H1 (cell line): ENCODE measurements around the gene ANK2. TPM values are rescaled to one million over a fixed set of nuclear protein-coding genes. Genes with fewer than 3 reads are reported as not detected.

Source experiments
- CTCF ChIA-PET: fragments of 300-600 bp; sonication (Branson Sonifier 250); formaldehyde crosslinking; loops from one replicate; lab custom pipeline; 2021; ENCODE audit not compliant: partially characterized antibody; lab: Charles Lee
- POLR2A ChIA-PET: fragments of 300-600 bp; sonication (Branson Sonifier 250); formaldehyde crosslinking; loops from one replicate; lab custom pipeline; 2021; ENCODE audit warnings: inconsistent platforms; ENCODE audit not compliant: partially characterized antibody; lab: Charles Lee
- DNase-seq, 2 experiments: peaks; one replicate each; pipeline versions ENCODE4 v3.0.0 to v3.0.0-alpha.2; 2010 to 2022; ENCODE audit warnings: low spot score in 2 of 2, low read depth in 1 of 2, mixed read lengths in 1 of 2
- FAIRE-seq: peaks from 2 replicates; lab custom pipeline; 2011; peaks lifted over from hg19 to GRCh38; lab: Jason Lieb, UNC
- H2AFZ ChIP-seq: 2 replicates; pipeline ENCODE4 v1.8.1; 2012; ENCODE audit warnings: low read length, inconsistent platforms
- H2AK5ac ChIP-seq: 2 replicates; pipeline ENCODE4 v1.6.1; 2013; ENCODE audit warnings: low read depth, low read length
- H2BK120ac ChIP-seq: replicated peaks from 2 replicates; pipeline ENCODE3; 2013; ENCODE audit warnings: low read depth, low read length, inconsistent platforms
- H2BK12ac ChIP-seq: 2 replicates; pipeline ENCODE4 v1.6.1; 2013; ENCODE audit warnings: low read depth, low read length
- H2BK15ac ChIP-seq: 2 replicates; pipeline ENCODE4 v1.6.1; 2013; ENCODE audit warnings: low read length
- H2BK20ac ChIP-seq: 2 replicates; pipeline ENCODE4 v1.6.1; 2013; ENCODE audit warnings: low read length
- H2BK5ac ChIP-seq: 2 replicates; pipeline ENCODE4 v1.6.1; 2013; ENCODE audit warnings: low read depth, low read length
- H3K14ac ChIP-seq: 2 replicates; pipeline ENCODE4 v1.6.1; 2013; ENCODE audit warnings: inconsistent platforms; ENCODE audit not compliant: insufficient read length
- H3K18ac ChIP-seq: 2 replicates; pipeline ENCODE4 v1.6.1; 2013; ENCODE audit warnings: low read length; ENCODE audit errors: extremely low read depth
- H3K23ac ChIP-seq: 2 replicates; pipeline ENCODE4 v1.6.1; 2013; ENCODE audit warnings: inconsistent platforms; ENCODE audit not compliant: insufficient read length
- H3K23me2 ChIP-seq: 2 replicates; pipeline ENCODE4 v1.6.1; 2013; ENCODE audit warnings: low read depth, low read length
- H3K27ac ChIP-seq: 2 replicates; pipeline ENCODE4 v1.6.1; 2011; ENCODE audit warnings: low read depth, low read length, inconsistent platforms
- H3K27me3 ChIP-seq, 4 experiments: replicated peaks in 1 of 4; 1 replicate in 1 of 4; 2 replicates in 3 of 4; pipeline versions ENCODE4 v1.6.1 to v1.8.1; 2011 to 2013; ENCODE audit warnings: low read length in 3 of 4, mild to moderate bottlenecking in 3 of 4, inconsistent platforms in 2 of 4, mixed read lengths in 2 of 4, moderate library complexity in 1 of 4; ENCODE audit not compliant: control insufficient read depth in 3 of 4, insufficient read depth in 3 of 4; ENCODE audit errors: extremely low read depth in 1 of 4
- H3K36me3 ChIP-seq, 4 experiments: 2 replicates each; pipeline versions ENCODE4 v1.6.1 to v1.8.1; 2011 to 2013; ENCODE audit warnings: mild to moderate bottlenecking in 4 of 4, low read length in 3 of 4, moderate library complexity in 2 of 4, control low read depth in 1 of 4, inconsistent platforms in 1 of 4; ENCODE audit not compliant: insufficient read depth in 4 of 4, control insufficient read depth in 2 of 4
- H3K4ac ChIP-seq: replicated peaks from 2 replicates; pipeline ENCODE3; 2013; ENCODE audit warnings: low read length, low read depth, mixed read lengths, inconsistent platforms; ENCODE audit not compliant: insufficient read length
- H3K4me1 ChIP-seq, 4 experiments: replicated peaks in 1 of 4; 1 replicate in 1 of 4; 2 replicates in 3 of 4; pipeline versions ENCODE4 v1.6.1 to v1.8.1; 2011 to 2013; ENCODE audit warnings: low read length in 3 of 4, inconsistent platforms in 2 of 4, mixed read lengths in 1 of 4; ENCODE audit not compliant: insufficient read depth in 4 of 4, control insufficient read depth in 3 of 4
- H3K4me2 ChIP-seq, 2 experiments: 2 replicates each; pipeline versions ENCODE4 v1.6.1 to v1.8.1; 2011 to 2013; ENCODE audit warnings: low read depth in 2 of 2, low read length in 2 of 2, control low read depth in 1 of 2, inconsistent platforms in 1 of 2, mild to moderate bottlenecking in 1 of 2; ENCODE audit not compliant: insufficient read depth in 1 of 2
- H3K4me3 ChIP-seq, 4 experiments: fragments of 200-600, 300-600 bp in 1 of 4; sonication (generic), shearing (Covaris generic), sonication (Bioruptor Twin) in 1 of 4; 2 replicates each; pipeline versions ENCODE4 v1.5.1 to v1.8.1; 2011 to 2016; ENCODE audit warnings: low read length in 4 of 4, low read depth in 3 of 4, control low read depth in 2 of 4, inconsistent platforms in 2 of 4, mild to moderate bottlenecking in 2 of 4, mixed read lengths in 1 of 4, moderate library complexity in 1 of 4; ENCODE audit not compliant: insufficient read depth in 2 of 4; ENCODE audit errors: extremely low read depth in 1 of 4
- H3K56ac ChIP-seq: replicated peaks from 2 replicates; pipeline ENCODE3; 2013; ENCODE audit warnings: low read depth, mild to moderate bottlenecking, mixed read lengths, low read length, inconsistent platforms; ENCODE audit not compliant: insufficient read length
- H3K79me1 ChIP-seq: 2 replicates; pipeline ENCODE4 v1.6.1; 2013; ENCODE audit warnings: low read depth, low read length, control low read depth
- H3K79me2 ChIP-seq, 2 experiments: 2 replicates each; pipeline versions ENCODE4 v1.6.1 to v1.8.1; 2012 to 2013; ENCODE audit warnings: low read length in 2 of 2, mild to moderate bottlenecking in 2 of 2, inconsistent platforms in 1 of 2; ENCODE audit not compliant: insufficient read depth in 2 of 2, control insufficient read depth in 1 of 2
- H3K9ac ChIP-seq, 4 experiments: replicated peaks in 1 of 4; 1 replicate in 1 of 4; 2 replicates in 3 of 4; pipeline versions ENCODE4 v1.6.1 to v1.8.1; 2011 to 2013; ENCODE audit warnings: low read depth in 3 of 4, low read length in 3 of 4, control low read depth in 2 of 4, mild to moderate bottlenecking in 2 of 4, moderate library complexity in 2 of 4, inconsistent platforms in 1 of 4; ENCODE audit errors: extremely low read depth in 1 of 4
- H3K9me3 ChIP-seq, 2 experiments: 2 replicates each; pipeline versions ENCODE4 v1.6.1 to v1.8.1; 2012 to 2013; ENCODE audit warnings: mild to moderate bottlenecking in 2 of 2, moderate library complexity in 2 of 2, control low read depth in 1 of 2, inconsistent platforms in 1 of 2, low read depth in 1 of 2, low read length in 1 of 2, mixed read lengths in 1 of 2; ENCODE audit not compliant: insufficient read depth in 2 of 2
- H4K20me1 ChIP-seq, 2 experiments: replicated peaks in 1 of 2; 2 replicates each; pipeline versions ENCODE3 to v1.8.1; 2011 to 2013; ENCODE audit warnings: inconsistent platforms in 2 of 2, low read length in 2 of 2, mild to moderate bottlenecking in 1 of 2; ENCODE audit not compliant: insufficient read depth in 2 of 2, control insufficient read depth in 1 of 2
- H4K5ac ChIP-seq: 2 replicates; pipeline ENCODE4 v1.6.1; 2013; ENCODE audit warnings: low read length, low read depth, mixed read lengths, inconsistent platforms; ENCODE audit not compliant: insufficient read length
- H4K8ac ChIP-seq: 2 replicates; pipeline ENCODE4 v1.8.0; 2013; ENCODE audit warnings: mild to moderate bottlenecking, moderate library complexity, low read length, inconsistent platforms; ENCODE audit not compliant: insufficient read depth; ENCODE audit errors: extremely low read depth
- H4K91ac ChIP-seq: replicated peaks from 2 replicates; pipeline ENCODE3; 2013; ENCODE audit warnings: low read length, mixed read lengths, inconsistent platforms; ENCODE audit not compliant: insufficient read length
- ATF3 ChIP-seq: IDR thresholded peaks from 2 replicates; pipeline ENCODE4 v1.6.1; 2011; ENCODE audit warnings: low read depth, mild to moderate bottlenecking, low read length; ENCODE audit not compliant: insufficient read depth
- JUND ChIP-seq: IDR thresholded peaks from 2 replicates; pipeline ENCODE4 v1.6.1; 2011; ENCODE audit warnings: mild to moderate bottlenecking, improper control_type of control experiment, low read length
- SIRT6 ChIP-seq: IDR thresholded peaks from one replicate; pipeline ENCODE4 v1.7.1; 2012; ENCODE audit warnings: low read length, inconsistent platforms
- TBP ChIP-seq: IDR thresholded peaks from 2 replicates; pipeline ENCODE4 v1.6.1; 2011; ENCODE audit warnings: low read depth, low read length, improper control_type of control experiment
- TEAD4 ChIP-seq: IDR thresholded peaks from 2 replicates; pipeline ENCODE4 v1.6.1; 2012; ENCODE audit warnings: low read depth, low read length, inconsistent platforms, mixed read lengths
- WGBS, 2 experiments: shearing (Covaris generic) in 1 of 2; methylation state at CpG; one replicate each; pipeline versions ENCODE4 v1.1.6 to v1.1.7; 2013 to 2015; ENCODE audit warnings: low lambda C conversion rate in 2 of 2, mixed read lengths in 2 of 2, inconsistent platforms in 1 of 2, low coverage in 1 of 2, missing lambda C conversion rate in 1 of 2; ENCODE audit not compliant: insufficient replicate concordance in 2 of 2, insufficient coverage in 1 of 2, insufficient read length in 1 of 2; ENCODE audit errors: extremely low coverage in 1 of 2, missing lambda C conversion rate in 1 of 2; 5-methylcytosine and 5-hydroxymethylcytosine counted together
- polyA plus RNA-seq, 7 experiments: library from polyadenylated mRNA; depleted of rRNA in 3 of 7; stranded (reverse) in 5 of 7; unstranded in 2 of 7; fragments of >200 nt in 5 of 7; fragments of 200-250 nt in 2 of 7; gene quantifications; 1 replicate in 5 of 7; 2 replicates in 1 of 7; 4 replicates in 1 of 7; pipeline versions ENCODE4 v1.2.1 to v1.2.3, GENCODE V29; 2011 to 2013; ENCODE audit warnings: missing spikeins in 2 of 7, mixed read lengths in 2 of 7
- total RNA-seq: library from RNA; stranded (reverse); fragmentation: NEBNext Ultra II Directional; extraction: Animal tissue kit (Norgen Biotek cat#: 25700); gene quantifications from 2 replicates; pipeline ENCODE4 v1.2.1, GENCODE V29; 2021

ANK2 gene
- total and polyA plus RNA-seq, 2 of the 8 experiments (the other 6 are each of a cell fraction or from before 2014, with no cell fraction given): 14.2 to 35.1 TPM

- H4K20me1 ChIP-seq: no peaks in the 10 kb centered on the region
- H3K4ac ChIP-seq: no peak overlapping the region
- H3K4me2 ChIP-seq: no peak overlapping the region
- no peaks in the 10 kb centered on the region; a peak in 1 of 4 replicates for H3K9me3 ChIP-seq
- no peak for FAIRE-seq
- H3K79me1 ChIP-seq: no peaks in the 10 kb centered on the region
- no peak overlapping the region for H2BK20ac ChIP-seq
- H4K91ac ChIP-seq: no peak overlapping the region
- no peak overlapping the region for H2AFZ ChIP-seq
- H3K56ac ChIP-seq: no peak overlapping the region
- CTCF ChIA-PET: interaction anchor here (1.4 kb wide), 1 partner anchor 229 kb away, joined by 3 read pairs; no protein-coding TSS in a partner anchor
- no peaks in the 10 kb centered on the region for H3K27me3 ChIP-seq
- no peak overlapping the region for H2BK15ac ChIP-seq
- H3K23me2 ChIP-seq: peaks cover 2% of the 10 kb centered on the region; the same call in 1 of the 2 replicates
- H2BK5ac ChIP-seq: no peak overlapping the region
- no peak overlapping the region for H2BK120ac ChIP-seq
- no peak overlapping the region for H3K14ac ChIP-seq
- no peak overlapping the region for H2AK5ac ChIP-seq
- TF ChIP-seq TBP (no peak), ATF3 (no peak), TEAD4 (no peak), JUND (no peak), SIRT6 (no peak)
- H3K36me3 ChIP-seq: peaks cover 0 to 4% (median 2%) of the 10 kb centered on the region in 4 experiments; a peak in 2 of 8 replicates
- no peak overlapping the region for H4K5ac ChIP-seq
- no peak for DNase-seq
- no peak overlapping the region for H3K9ac ChIP-seq
- no peak overlapping the region for H3K23ac ChIP-seq
- no peak overlapping the region for H4K8ac ChIP-seq
- POLR2A ChIA-PET: no interaction called here
- H3K79me2 ChIP-seq: no peaks in the 10 kb centered on the region
- H3K4me3 ChIP-seq: no peak overlapping the region
- no peaks in the 10 kb centered on the region for H3K4me1 ChIP-seq
- 82% methylated on average over 2 of the region's 2 CpGs; no CpG with 5 or more reads in 1 of the 2 experiments for WGBS, 2 experiments
- no peak overlapping the region for H2BK12ac ChIP-seq
- H3K27ac ChIP-seq: no peak overlapping the region
- no peak overlapping the region for H3K18ac ChIP-seq
Observed at GRCh38 chr4:113179996-113180395, 130.5 kb downstream of the ANK2 start.
